Adrenal gland (tissue), 12 donors: ENCODE results near the gene KCNK3. TPM values are rescaled to one million over a fixed set of nuclear protein-coding genes. Genes with fewer than 3 reads are reported as not detected.

Source experiments
- DNase-seq, 7 donors: peaks; one replicate each; pipeline ENCODE4 v3.0.0-alpha.2; 2019 to 2020
- H3K27ac ChIP-seq, 5 donors: fragments of 200-600 bp; sonication (generic) in 4 of 5; 1 replicate in 3 of 5; 2 replicates in 2 of 5; pipeline versions ENCODE4 v1.5.1 to v1.8.0; 2016 to 2020; ENCODE audit warnings: mild to moderate bottlenecking in 1 of 5
- H3K27me3 ChIP-seq: fragments of 200-600 bp; 2 replicates; pipeline ENCODE4 v1.8.0; 2021
- H3K36me3 ChIP-seq, 2 donors: fragments of 200-600 bp; replicated peaks in 1 of 2; 1 replicate in 1 of 2; 2 replicates in 1 of 2; pipeline versions ENCODE4 v1.5.1 to v1.8.0; 2018 to 2022
- H3K4me1 ChIP-seq, 2 donors: fragments of 200-600 bp; replicated peaks in 1 of 2; 1 replicate in 1 of 2; 2 replicates in 1 of 2; pipeline versions ENCODE4 v1.5.1 to v1.8.0; 2018 to 2021
- H3K4me3 ChIP-seq, 4 donors: fragments of 200-600 bp; sonication (generic) in 3 of 4; one replicate each; pipeline ENCODE4 v1.5.1; 2016 to 2018
- H3K9me3 ChIP-seq, 3 donors: fragments of 200-600 bp; sonication (generic) in 1 of 3; replicated peaks in 1 of 3; 1 replicate in 2 of 3; 2 replicates in 1 of 3; pipeline versions ENCODE4 v1.5.1 to v1.8.0; 2016 to 2021
- CTCF ChIP-seq, 6 experiments: fragments of 450-650 bp in 4 of 6; fragments of 200-600 bp in 2 of 6; sonication (generic) in 1 of 6; IDR thresholded peaks; 1 replicate in 5 of 6; 2 replicates in 1 of 6; pipeline versions ENCODE4 v1.5.1 to v1.8.0; 2016 to 2021; ENCODE audit warnings: antibody characterized with exemption in 6 of 6, mild to moderate bottlenecking in 2 of 6, moderate library complexity in 1 of 6
- POLR2A ChIP-seq, 2 donors: fragments of 450-650 bp; IDR thresholded peaks; one replicate each; pipeline ENCODE4 v1.6.1; 2017; ENCODE audit warnings: antibody characterized with exemption in 2 of 2, mild to moderate bottlenecking in 2 of 2, moderate library complexity in 1 of 2
- WGBS, 4 donors: extraction: QIAGEN DNeasy Blood & Tissue Kit in 2 of 4; methylation state at CpG; one replicate each; pipeline versions ENCODE4 v1.1.5 to v1.1.7; 2013 to 2017; 5-methylcytosine and 5-hydroxymethylcytosine counted together
- intact Hi-C, 2 donors: fragments of 100-400 bp; cut with DNase I; formaldehyde crosslinking; loops; one replicate each; pipeline versions ENCODE4 v1.14.1 to v1.15.0; 2022 to 2023
- polyA plus RNA-seq, 3 donors: library from polyadenylated mRNA; stranded (reverse); fragments of 200-250 nt in 2 of 3; fragments of 350-450 nt in 1 of 3; fragmentation: Illumina TruSeq in 1 of 3; extraction: RNeasy Lipid Tissue Mini Kit (QIAGEN cat#74804) in 1 of 3; gene quantifications; one replicate each; pipeline ENCODE4 v1.2.3, GENCODE V29; 2013 to 2014
- total RNA-seq, 9 donors: library from RNA; depleted of rRNA in 4 of 9; stranded (reverse); fragments of >200 nt in 4 of 9; fragments of 120-200 nt in 1 of 9; fragmentation: NEBNext Ultra II Directional in 1 of 9; extraction: Animal tissue kit (Norgen Biotek cat#: 25700) in 1 of 9; gene quantifications; one replicate each; pipeline versions ENCODE4 v1.1.0 to v1.2.4, GENCODE V29; 2013 to 2023
- donor health status: healthy with polysubstance abuse.
- donor health status: Bipolar disorder and iron deficiency.
- donor health status: DM: yes; HTN: yes; CAD: no.
- donor health status: DM: no; HTN: no; CAD: no.
- donor health status: DM: no; HTN: no; CAD: no.
- donor health status: DM: yes; HTN: yes; CAD: no.

KCNK3 gene
- total and polyA plus RNA-seq, 12 donors, result 69.6 to 595 (median 382) TPM

DNA sequence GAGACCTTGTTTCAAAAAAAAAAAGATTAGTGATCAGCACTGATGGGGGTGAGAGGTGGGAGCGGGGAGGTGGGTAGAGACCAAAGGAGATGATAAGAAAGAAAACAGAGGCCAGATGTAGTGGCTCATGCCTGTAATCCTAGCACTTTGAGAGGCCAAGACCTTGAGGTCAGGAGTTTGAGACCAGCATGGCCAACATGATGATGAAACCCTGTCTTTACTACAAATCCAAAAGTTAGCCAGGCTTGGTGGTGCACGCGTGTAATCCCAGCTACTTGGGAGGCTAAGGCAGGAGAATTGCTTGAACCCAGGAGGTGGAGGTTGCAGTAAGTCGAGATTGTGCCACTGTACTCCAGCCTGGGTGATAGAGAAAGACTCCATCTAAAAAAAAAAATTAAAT lies 62.0 kb downstream of the KCNK3 start:
- Histone ChIP-seq H3K36me3 (no peaks in the 10 kb centered on the region), H3K27me3 (no peaks in the 10 kb centered on the region), H3K4me1 (peaks cover 15 to 21% of the 10 kb centered on the region in 2 donors), H3K27ac (no peak overlapping the region), H3K9me3 (no peaks in the 10 kb centered on the region), H3K4me3 (no peak overlapping the region)
- WGBS, 4 donors, result 93 to 97% (median 95%) methylated on average over 4 of the region's 4 CpGs
- TF ChIP-seq CTCF (IDR thresholded peaks at IDR 0.05) (no peak), POLR2A (IDR thresholded peaks at IDR 0.05) (no peak)
- intact Hi-C loops, result no loop called here
- no peak for DNase-seq

DNA sequence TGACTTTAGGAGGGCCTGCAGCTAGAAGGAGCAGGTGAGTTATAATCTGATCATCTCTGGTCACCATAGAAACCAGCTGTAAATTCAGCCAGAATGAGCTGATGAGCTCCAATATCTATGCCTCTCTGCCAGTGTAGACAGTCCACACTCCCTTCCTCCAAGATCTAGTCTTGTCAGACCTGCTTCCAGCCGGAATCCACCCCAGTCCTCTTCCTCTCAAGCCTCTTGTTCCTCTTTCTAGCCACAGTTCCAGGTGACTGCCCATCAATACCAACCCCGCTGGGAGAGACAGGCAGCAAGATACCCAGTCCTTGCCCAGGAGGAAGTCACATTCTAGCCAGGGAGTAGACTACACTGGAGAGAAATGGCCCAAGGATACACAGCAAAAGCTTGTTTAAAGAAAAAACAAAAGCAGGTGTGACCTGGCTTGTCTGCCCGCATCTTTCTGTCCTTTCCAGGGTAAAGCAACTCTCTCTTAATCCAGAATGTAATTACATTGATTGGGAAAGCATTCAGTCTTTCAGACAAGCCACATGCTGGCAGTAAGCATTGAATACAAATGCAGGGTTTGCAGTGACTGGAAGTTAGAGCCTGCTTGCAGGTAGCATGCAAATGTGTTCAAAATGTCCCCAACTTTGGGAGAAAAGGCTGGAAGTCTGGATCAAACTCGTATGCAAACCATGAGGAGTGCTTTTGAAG lies 62.6 kb downstream of the KCNK3 start:
- no peaks in the 10 kb centered on the region for H3K27me3 ChIP-seq

GRCh38 chr2:26756337-26756736 lies 63.8 kb downstream of the KCNK3 start:
- 64 to 71% (median 69%) methylated on average over 5 of the region's 5 CpGs for WGBS, 4 donors

More for the DNA sequence above, 62.6 kb downstream of the KCNK3 start:
- Histone ChIP-seq H3K27ac (no peak overlapping the region), H3K9me3 (no peaks in the 10 kb centered on the region), H3K4me3 (no peak overlapping the region), H3K4me1 (peaks cover 15 to 21% of the 10 kb centered on the region in 2 donors), H3K36me3 (no peaks in the 10 kb centered on the region)
- DNase-seq, result no peak
- intact Hi-C loops, result no loop called here
- WGBS, 4 donors, result 71 to 83% (median 81%) methylated on average over 4 of the region's 4 CpGs
- TF ChIP-seq CTCF (IDR thresholded peaks at IDR 0.05) (no peak), POLR2A (IDR thresholded peaks at IDR 0.05) (no peak)

More at GRCh38 chr2:26756337-26756736, 63.8 kb downstream of the KCNK3 start:
- TF ChIP-seq POLR2A (IDR thresholded peaks at IDR 0.05), result no peak
- no peak for TF ChIP-seq CTCF (IDR thresholded peaks at IDR 0.05)
- Histone ChIP-seq H3K4me1 (peaks cover 15 to 21% of the 10 kb centered on the region in 2 donors), H3K36me3 (no peaks in the 10 kb centered on the region), H3K9me3 (no peaks in the 10 kb centered on the region), H3K4me3 (no peak overlapping the region), H3K27me3 (no peaks in the 10 kb centered on the region), H3K27ac (no peak overlapping the region)
- intact Hi-C loops, result no loop called here
- no peak for DNase-seq
